Amniotic epithelial cell (primary cell): ENCODE data around the gene TOM1L2.
A peak's percentile ranks its signal among the peaks of the same experiment; 100 is the strongest.
"Not testable (repeated sequence)": the region's sequence is repeated elsewhere in the genome, so short reads cannot be mapped to it uniquely, and the experiment has no call there.

ENCODE experiments used
- DNase-seq: peaks from one replicate; pipeline ENCODE4 v3.0.0-alpha.2; 2010; ENCODE audit warnings: low read depth

TOM1L2 gene

DNA sequence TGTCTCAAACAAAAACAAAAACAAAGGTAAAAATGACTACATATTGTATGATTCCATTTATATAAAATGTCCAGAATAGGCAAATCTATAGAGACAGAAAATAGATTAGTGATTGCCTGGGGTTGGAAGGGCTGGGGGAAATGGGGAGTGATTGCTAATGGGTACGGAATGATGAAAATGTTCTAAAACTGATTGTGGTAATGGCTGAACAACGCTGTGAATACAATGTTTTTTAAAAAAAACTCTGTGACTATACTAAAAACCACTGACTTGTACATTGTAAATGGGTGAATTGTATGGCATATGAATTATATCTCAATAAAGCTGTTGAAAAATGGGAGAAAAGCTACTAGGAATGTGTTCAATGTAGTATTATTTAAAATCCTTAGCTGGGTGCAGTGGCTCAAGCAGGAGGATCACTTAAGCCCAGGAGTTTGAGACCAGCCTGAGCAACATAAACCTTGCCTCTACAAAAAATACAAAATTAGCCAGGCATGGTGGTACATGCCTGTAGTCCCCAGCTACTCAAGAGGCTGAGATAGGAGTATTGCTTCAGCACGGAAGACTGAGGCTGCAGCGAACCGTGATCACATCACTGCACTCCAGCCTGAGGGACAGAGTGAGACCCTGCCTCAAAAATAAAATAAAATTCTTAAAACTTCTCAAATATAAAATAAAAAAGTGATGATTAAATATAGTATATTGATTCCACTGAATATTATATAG lies 47.9 kb downstream of the TOM1L2 start:
- no peak for DNase-seq

DNA sequence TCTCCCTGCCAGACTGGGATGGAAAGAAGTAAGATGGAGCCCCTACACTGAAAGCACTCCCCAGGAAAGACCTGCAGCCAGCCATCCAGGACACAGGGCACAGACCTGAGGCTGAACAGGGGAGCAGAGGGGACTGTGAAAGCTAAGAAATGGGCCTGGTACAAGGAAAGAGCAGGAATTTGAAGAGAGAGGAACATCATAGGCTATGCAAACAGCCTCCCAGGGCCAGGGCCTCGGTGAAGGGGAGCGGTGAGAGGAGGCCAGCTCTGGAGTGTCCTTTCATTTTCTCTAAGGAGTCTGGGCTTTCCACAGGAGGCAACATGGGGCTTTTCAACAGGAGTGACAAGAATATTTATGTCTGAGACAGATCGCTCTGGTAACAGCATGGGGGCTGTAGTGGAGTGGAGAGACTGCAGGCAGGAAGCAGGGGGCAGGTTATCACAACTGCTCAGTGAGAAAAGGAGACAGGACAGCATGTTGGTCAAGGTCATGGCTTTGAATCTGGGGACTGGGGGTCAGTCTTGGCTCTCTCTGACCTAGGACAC lies 50.1 kb downstream of the TOM1L2 start:
- DNase-seq = peak; percentile 37

DNA sequence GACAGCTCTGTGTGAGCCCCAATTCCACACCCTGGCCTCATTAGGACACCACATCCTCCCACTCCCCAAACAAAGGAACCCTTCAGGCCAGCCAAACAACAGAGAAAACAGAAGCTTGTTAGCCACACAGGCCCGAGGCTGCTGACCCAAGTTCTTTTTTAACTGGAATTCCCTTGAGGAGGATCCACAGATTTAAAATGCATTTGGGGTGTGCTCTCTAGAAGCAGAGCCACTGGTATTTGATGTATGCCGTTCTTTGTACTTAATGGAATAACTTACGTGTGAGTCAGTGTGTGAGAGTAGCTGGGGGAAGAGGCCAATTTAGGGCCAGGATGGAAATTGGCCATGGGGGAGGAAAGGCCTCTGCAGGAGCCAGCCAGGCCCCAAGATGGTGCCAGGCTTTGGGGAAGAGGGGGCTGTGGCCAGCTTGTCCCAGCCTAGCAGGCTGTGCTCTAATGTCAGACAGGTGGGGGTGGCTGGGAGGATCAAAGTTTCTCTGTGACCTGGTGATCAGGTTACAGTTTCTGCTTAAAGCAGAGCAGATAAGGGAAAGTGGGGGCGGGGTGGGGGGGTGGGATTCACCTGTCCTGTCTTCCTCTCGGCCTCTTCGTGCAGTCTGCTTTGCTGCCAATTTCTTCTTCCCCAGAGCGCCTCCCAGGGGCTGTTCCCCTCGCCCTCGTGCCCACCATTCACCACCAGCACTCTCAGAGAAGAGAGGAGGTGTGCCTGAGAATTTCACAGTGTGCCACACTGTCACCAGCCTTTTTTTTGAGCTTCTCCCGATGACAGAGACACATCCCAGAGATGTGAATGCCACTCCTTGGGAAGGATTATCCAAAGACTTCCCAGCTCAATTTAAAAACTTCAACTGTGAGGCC lies 50.8 kb downstream of the TOM1L2 start:
- DNase-seq = peak; percentile 90

DNA sequence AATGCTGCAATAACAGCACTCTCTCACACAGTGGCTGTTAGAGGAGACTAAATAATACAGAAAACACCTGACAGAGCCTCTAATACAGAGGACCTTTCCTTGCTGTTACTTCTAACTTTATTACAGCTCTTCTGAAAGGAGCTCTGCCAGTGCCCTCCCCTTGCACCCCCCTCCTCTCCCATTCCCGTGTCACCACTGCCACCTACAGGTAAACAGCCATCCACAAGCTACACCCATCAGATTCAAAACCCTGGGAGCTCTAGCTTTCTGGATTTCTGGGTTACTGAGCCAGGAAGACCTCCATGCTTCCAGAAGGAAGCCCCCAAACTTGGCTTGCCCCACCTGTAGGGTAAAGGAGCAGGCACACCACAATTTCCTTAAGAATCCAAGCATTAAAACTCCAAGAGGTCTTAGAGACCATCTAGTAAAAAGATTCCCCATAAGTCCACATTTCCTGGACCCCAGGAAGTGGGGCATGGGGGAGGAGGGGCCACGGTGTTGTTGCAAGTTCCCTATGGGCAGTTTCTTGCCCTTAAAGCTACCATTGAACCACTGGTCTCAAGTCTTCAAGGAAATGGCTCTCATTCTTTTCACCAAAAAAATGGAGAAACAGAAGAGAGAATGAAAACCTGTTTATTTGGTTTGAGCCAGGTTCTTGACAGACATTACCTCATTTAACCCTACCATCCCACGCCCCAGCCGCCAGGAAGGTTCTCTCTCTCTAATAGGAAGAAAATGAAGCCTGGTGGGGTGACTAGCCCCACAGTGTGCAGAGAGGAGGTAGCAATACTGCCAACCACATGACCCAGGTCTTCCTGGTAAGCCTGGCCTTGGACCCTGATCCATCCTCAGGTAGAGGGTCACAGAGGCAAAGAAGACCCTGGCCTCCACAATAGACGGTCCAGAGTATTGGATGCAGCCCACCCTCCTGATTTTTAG lies 52.8 kb downstream of the TOM1L2 start:
- peak; percentile 67 for DNase-seq

DNA sequence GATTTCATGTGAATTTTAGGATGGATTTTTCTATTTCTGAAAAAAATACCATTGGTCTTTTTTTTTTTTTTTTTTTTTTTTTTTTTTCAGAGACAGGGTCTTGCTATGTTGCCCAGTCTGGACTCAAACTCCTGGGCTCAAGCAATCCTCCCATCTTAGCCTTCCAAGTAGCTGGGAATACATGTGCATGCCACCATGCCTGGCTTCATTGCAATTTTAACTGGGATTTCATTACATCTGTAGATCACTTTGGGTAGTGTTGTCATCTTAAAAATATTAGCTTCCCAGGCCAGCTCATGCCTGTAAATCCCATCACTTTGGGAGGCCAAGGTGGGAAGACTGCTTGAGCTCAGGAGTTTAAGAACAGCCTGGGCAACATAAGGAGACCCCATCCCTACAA lies 54.8 kb downstream of the TOM1L2 start:
- DNase-seq = no peak

DNA sequence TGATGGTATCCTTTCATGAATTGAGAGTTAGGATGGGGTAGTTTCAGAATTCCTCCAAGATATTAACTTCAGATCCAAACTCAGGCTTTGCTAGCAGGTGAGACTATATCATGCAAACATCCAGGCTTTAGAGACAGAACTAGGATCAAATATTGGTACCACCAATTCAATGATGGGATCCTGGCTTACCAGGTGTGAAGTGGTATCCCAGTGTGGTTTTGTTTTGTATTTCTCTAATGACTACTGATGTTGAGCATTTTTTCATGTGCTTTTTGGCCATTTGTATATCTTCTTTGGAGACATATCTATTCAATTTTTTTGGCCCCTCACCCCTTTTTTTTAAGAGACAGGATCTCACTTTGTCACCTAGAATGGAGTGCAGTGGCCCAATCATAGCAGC lies 57.0 kb downstream of the TOM1L2 start:
- DNase-seq = no peak

DNA sequence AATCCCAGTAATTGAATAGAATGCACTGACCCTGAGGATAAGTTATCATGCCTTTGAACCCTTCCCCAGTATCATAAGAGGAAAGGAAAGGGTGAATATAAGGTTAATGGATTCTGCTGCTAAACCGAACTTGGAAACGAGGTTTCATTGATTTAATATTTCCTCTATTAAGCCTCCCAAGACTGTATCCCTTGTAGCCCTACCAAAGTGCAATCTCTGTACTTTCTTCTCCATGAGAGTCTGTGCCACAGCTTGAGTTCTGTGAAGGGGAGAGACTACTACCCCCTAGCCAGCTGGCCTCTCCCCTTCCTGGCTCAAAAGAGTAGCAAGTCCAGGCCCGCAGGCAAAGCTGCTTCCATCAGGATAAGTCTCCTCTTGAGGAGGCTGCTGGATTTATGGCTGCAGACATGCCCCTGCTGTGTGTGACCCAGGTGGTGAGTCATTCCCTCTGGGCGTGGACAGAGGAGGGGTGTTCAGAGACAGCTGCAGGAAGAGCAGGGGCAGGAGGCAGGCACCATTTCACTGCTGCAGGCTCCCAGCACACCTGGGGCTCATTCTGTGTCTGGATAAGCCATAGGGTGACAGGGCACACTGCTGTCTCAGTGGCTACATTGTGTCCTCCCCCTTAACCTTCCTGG lies 58.4 kb downstream of the TOM1L2 start:
- DNase-seq = peak; percentile 85

DNA sequence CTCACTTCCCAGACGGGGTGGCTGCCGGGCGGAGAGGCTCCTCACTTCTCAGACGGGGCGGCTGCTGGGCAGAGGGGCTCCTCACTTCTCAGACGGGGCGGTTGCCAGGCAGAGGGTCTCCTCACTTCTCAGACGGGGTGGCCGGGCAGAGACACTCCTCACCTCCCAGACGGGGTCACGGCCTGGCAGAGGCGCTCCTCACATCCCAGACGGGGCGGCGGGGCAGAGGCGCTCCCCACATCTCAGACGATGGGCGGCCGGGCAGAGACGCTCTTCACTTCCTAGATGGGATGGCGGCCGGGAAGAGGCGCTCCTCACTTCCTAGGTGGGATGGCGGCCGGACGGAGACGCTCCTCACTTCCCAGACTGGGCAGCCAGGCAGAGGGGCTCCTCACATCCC lies 59.9 kb downstream of the TOM1L2 start:
- DNase-seq = not testable (repeated sequence)

DNA sequence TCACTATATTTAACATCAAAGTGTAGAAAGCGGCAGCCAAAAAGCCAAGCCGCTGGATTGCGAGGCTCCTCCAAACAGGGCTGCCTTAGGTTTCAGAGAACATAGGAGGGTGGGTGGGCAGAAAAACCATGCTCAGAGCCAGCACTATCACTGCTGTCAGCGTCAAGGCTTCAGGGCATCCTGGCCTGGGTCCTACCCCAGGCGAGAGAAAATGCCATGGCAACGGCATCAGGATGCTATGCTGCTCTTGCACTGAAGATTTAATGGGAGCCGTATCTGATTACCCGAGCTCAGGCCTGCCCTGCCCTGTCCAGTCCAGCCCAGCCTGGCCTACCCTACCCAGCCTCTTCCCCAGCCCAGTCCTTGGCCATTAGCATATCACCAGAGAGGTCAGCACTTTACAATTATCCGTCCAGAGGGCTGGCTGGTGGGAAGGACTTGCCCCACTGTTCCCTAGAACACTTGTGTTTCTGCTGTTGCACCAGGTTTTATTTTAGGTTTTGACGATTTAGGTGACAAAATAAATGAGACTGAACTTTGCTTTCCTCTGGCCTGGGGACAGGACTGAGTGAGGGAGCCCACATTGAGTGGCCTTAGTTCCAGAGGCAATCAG lies 61.1 kb downstream of the TOM1L2 start:
- DNase-seq = no peak

DNA sequence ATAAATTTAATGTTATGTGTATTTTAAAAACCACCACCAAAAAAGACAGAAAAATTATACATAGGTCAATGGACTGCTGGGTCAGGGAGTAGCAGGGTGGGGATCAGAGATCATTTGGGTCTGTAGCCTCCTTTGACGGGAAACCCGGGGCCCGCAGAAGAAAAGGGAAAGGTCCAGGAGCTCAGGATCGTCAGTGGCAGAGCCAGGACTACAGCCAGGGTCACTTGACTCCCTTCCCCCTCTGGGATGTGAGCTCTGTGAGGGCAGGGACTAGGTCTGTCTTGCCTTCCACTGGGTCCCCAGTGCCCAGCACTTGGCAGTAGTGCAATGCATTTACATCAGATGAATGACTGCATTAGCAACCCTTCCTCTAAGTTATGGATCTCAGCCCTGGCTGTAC lies 62.1 kb downstream of the TOM1L2 start:
- no peak for DNase-seq

DNA sequence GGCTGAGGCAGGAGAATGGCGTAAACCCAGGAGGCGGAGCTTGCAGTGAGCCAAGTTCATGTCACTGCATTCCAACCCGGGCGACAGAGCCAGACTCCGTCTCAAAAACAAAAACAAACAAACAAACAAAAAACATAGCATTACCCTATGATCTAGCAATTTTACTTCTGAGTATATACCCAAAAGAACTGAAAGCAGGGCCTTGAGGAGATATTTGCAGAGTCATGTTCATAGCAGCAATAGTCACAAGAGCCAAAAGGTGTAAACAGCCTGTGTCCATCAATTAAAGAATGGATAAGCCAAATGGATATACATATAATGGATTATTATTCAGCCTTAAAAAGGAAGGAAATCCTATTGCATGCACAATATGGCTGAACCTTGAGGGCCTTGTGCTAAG lies 63.1 kb downstream of the TOM1L2 start:
- no peak for DNase-seq

DNA sequence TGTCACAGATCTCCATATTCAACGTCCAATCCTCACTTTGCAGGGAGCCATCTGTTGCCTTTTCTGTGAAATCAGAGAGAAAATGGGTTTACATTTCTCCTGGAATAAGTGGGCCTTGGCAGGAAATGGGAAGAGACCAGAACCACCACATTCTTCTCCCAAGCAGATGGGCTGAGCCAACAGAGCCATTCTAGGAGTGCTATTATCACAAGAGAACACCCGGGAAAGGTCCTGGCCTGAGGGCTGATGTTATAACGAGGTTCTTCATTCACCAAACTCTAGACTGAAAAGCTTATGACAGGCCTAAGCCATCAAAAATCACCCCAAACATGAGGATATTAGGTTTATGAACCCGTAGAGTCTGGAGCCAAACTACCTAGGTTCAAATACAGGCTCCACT lies 64.7 kb downstream of the TOM1L2 start:
- no peak for DNase-seq

DNA sequence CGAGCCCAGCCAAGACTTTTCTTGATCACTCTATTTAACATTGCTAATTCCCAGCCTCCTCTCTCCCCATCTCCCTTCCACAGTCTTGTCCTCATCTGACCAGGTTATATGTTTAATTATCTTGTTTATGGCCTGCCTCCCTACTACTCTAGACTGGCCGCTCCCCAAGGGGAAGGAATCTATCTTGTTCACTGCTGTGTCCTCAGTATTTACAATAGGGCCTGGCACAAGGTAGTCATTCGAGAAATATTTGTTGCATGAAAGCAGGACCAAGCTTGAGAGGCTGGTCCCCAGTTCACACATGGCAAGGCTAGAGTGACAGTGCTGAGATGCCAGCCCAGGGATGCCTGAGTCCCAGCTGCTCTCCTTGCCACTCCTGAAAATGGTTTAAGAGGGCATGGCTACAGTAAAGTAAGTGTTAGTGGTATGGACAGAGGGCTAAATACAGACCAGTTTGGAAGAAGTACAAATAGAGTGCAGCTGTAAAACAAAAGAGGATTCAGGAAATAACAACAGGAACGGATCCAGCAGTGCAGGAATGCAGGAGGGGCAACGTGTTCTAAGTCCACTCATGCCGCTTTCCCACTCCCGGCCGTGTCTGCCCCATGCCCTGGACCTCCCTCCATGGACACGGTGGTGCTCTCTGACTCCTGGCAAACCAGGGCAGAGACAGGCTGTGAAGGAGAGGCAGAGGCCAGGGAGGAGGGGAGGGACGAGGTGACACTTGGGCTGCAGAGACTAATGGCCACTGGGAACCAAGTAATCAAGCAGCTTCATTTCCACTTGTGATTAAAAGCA lies 65.6 kb downstream of the TOM1L2 start:
- DNase-seq = no peak

DNA sequence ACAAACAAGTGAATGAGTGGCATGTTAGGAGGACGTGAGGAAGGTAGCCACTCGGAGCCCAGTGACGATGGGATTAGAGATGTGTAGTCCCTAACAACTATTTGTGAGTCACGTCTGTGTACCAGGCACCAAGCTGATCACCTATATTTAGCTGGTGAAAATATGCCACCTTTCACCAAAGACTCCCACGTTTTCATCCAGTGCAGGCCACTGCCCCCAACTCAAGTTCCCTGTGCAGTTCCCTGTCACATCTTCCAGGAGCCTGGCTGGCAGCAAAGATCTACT lies 67.2 kb downstream of the TOM1L2 start:
- no peak for DNase-seq

DNA sequence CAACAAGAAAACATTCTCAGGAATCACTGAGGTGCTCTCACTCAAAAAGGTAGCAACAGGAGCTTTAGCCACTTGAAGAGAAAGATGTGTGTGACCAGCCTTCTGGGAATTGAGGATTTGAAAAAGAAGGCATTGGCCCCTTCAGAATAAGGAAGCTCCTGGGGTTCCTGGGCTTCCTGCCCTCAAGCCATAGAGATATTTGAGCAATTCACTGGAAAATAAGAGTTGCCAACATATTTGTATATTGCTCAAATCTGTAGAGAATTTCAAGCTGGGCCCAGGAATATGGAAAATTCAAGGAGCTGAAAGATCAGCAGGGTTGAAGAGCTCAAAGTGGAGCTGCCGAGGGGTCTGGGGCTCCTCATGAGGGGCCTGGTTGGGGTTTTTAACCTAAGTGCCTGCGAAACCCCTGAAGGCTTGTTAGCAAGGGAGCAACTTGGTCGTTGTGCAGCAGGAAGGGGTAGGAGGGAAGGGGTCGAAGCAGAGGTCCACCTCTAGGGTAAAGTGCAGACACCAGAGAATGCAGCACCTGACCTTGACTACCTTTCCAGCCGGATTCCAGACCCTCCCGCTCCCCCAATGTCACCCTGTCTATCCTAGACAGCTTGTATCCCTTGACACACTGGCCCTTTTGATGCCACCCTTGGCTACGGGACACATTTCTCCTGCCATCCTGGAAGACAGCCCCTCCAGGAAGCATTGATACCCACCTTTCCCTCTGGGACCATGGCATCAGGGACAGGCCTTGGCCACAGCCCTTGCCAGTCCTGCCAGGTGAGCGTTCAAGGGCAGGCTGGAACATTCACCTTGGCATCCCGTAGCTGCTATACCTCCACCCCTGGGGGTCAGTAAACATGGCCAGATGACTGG lies 67.8 kb downstream of the TOM1L2 start:
- no peak for DNase-seq

DNA sequence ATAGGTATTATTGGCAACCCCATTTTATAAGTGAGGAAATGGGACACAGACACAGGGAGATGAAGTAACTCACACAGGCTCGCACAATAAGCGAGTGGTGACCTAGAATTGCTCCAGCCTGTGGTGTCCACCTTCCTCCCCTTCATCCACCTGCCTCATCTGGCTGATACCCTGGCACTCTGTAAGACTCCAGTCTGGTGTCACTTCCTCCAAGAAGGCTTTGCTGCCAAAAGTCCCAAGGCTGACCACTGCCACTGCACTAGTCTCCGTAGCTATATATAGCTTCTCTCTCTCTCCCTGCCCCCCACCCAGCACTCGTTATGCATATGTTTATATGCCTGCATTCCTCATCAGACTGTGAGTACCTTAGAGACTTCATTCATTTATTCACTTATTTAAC lies 69.3 kb downstream of the TOM1L2 start:
- no peak for DNase-seq

DNA sequence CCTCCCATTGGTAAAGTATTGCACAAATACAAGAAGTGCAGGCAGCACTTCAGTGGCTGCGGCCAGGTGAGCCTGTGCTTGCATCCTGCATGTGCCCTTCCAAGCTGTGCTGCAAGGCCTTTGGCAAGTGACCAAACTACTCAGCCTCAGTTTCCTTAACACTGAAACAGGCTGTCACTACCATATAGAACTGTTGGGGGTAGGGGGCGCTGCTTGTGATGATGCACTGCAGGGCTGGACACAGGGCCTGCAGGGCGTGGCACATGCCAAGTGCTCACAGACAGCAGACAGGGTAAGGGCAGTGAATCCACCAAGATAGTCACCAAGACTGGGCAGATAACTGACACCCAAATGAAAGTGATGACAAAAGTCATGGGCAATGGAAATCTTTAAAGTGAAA lies 69.8 kb downstream of the TOM1L2 start:
- no peak for DNase-seq

DNA sequence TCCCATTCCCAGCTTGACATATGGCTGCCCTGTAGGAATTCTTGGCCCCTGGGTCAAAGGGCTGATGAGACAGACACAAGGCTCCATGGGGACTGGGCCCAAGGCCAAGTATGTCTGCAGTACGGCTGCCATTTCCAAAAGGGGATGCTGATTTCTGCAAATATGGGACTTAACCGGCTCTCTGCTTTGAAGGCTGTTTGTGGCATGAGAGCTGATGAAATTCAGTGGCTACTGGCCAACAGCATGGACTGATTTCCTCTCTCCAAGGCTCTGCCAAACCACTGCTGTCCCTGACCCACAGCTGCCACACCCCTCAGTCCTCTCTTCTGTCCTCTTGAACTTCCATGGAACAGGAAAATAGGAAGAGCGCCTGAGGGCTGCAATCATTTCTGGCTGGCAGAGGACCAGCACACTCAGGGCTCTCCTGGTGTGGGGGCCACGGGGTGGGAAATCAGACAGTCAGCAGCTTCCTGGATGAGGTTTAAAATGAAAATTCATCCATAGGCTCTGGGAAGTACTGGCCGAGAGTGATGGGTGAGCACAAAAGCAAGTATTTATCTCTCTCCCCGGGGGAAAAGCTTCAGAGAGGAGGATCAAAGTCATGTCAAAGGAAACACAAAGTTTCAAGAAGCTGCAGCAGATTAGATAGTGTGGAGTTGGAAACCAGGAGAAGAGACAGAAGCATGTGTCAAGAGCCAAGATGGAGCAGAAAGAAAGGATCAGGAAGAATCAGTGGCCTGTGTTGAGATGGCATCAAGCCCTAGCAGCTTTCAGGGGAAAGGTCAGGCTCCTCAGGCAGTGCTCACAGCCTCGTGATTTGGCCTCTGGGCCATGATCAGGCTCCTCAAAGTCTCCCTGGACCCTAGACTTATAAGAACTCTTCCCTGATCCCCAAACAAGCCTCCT lies 71.3 kb downstream of the TOM1L2 start:
- DNase-seq = peak; percentile 87
